Stimulated activated CD8-positive, alpha-beta memory T cell treated with anti-CD3 and anti-CD28 coated beads, Interleukin-7, amount 100 ng/mL, for 24 hours (primary cell): ENCODE results near the gene FAM163A.

Source experiments
- DNase-seq: peaks from one replicate; pipeline ENCODE4 v3.0.0-alpha.2; 2020; ENCODE audit warnings: low read depth

FAM163A gene

GRCh38 chr1:179750630-179751029, 7.5 kb downstream of the FAM163A start:
- DNase-seq, result no peak

- DNase-seq, result no peak
Measured at GRCh38 chr1:179753061-179753460, 10.0 kb downstream of the FAM163A start.

GRCh38 chr1:179754041-179754624, 11.0 kb downstream of the FAM163A start:
- no peak for DNase-seq

- no peak for DNase-seq
Measured at GRCh38 chr1:179757933-179758332, 14.8 kb downstream of the FAM163A start.

- DNase-seq, result no peak
Measured at GRCh38 chr1:179760521-179760920, 17.4 kb downstream of the FAM163A start.

- DNase-seq, result no peak
Measured at GRCh38 chr1:179761296-179761695, 18.2 kb downstream of the FAM163A start.

- DNase-seq, result no peak
Measured at GRCh38 chr1:179761846-179762640, 19.0 kb downstream of the FAM163A start.

- no peak for DNase-seq
Measured at GRCh38 chr1:179767177-179767581, 24.1 kb downstream of the FAM163A start.

GRCh38 chr1:179767996-179768395, 24.9 kb downstream of the FAM163A start:
- no peak for DNase-seq

GRCh38 chr1:179770887-179771502, 27.9 kb downstream of the FAM163A start:
- DNase-seq, result no peak

- no peak for DNase-seq
Measured at GRCh38 chr1:179773264-179773663, 30.2 kb downstream of the FAM163A start.

GRCh38 chr1:179774000-179774399, 30.9 kb downstream of the FAM163A start:
- DNase-seq, result no peak

- no peak for DNase-seq
Measured at GRCh38 chr1:179774566-179774965, 31.5 kb downstream of the FAM163A start.

- DNase-seq, result no peak
Measured at GRCh38 chr1:179775009-179775408, 31.9 kb downstream of the FAM163A start.

GRCh38 chr1:179776831-179777230, 33.7 kb downstream of the FAM163A start:
- no peak for DNase-seq

GRCh38 chr1:179777731-179778130, 34.6 kb downstream of the FAM163A start:
- DNase-seq, result no peak

GRCh38 chr1:179779645-179780272, 36.7 kb downstream of the FAM163A start:
- DNase-seq, result no peak

GRCh38 chr1:179781962-179782361, 38.9 kb downstream of the FAM163A start:
- DNase-seq, result no peak

- no peak for DNase-seq
Measured at GRCh38 chr1:179785031-179785431, 41.9 kb downstream of the FAM163A start.

GRCh38 chr1:179785728-179786127, 42.6 kb downstream of the FAM163A start:
- DNase-seq, result no peak

GRCh38 chr1:179786815-179787685, 44.0 kb downstream of the FAM163A start:
- DNase-seq, result no peak

GRCh38 chr1:179788259-179788658, 45.2 kb downstream of the FAM163A start:
- no peak for DNase-seq
